ENCODE results near the gene STOX1.
"Not testable (repeated sequence)": the region's sequence is repeated elsewhere in the genome, so short reads cannot be mapped to it uniquely, and the experiment has no call there.

The STOX1 gene

DNA sequence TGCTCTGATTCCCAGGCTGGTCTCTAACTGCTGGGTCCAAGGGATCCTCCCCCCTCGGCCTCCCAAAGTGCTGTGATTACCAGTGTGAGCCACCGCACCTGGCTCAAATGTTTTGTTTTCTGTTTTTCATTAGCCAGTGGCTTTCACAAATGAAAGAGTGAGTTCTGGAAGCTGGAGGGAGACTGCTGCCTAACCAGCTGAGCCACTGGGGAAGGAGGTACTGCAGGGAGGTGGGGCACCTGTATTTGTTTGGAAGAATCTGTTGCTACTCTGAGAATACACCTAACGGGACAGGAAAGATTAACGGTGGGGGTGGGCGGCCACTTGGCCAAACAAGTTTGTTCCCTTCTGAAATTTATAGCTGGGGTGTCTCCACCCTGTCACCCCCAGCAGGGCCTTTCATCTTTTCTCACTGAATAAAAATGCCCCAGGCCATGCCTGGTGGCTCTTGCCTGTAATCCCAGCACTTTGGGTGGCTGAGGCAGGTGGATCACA, 4.7 kb downstream of the STOX1 start:
- no peak for DNase-seq

DNA sequence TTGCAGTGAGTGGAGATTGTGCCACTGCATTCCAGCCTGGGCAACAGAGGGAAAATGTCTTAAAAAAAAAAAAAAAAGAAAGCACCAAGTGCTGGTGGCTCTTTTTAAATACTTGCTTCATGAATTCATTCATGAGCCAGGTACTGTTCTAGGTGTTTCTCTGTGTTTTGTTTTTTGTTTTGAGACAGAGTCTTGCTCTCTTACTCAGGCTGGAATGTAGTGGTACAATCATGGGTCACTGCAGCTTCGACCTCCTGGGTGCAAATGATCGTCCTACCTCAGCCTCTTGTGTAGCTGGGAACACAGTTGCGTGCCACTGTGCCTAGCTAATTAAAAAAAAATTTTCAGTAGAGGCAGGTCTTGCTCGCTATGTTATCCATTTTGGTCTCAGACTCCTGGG, 5.3 kb downstream of the STOX1 start:
- no peak for DNase-seq

DNA sequence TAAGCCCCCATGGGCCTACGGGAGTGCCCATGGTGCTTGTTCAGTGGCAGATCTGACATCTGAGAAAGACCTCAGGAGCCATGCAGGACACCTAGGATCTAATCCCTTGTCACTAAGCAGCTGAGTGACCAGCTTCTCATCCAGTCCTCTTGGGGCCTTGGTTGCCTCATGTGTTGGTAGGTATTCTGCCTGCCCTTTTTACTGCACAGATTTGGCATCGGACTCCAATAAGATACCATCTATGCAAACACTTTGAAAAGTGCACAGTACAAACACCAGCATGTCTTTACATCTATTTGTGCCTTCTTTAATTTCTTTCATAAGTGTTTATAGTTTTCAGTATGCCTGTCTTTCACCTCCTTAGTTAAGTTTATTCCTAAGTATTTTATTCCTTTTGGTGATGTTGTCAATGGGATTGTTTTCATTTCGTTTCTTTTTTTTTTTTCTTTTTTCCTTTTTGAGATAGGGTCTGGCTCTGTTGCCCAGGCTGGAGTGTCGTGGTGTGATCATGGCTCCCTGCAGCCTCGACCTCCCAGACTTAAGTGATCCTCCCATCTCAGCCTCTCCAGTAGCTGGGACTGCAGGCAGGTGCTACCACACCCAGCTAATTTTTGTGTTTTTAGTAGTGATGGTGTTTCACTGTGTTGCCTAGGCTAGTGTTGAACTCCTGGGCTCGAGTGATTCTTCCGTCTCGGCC, 10.4 kb downstream of the STOX1 start:
- DNase-seq, result no peak

- not testable (repeated sequence) for DNase-seq
These were observed 13.3 kb downstream of the STOX1 start for GRCh38 chr10:68840650-68841049.

DNA sequence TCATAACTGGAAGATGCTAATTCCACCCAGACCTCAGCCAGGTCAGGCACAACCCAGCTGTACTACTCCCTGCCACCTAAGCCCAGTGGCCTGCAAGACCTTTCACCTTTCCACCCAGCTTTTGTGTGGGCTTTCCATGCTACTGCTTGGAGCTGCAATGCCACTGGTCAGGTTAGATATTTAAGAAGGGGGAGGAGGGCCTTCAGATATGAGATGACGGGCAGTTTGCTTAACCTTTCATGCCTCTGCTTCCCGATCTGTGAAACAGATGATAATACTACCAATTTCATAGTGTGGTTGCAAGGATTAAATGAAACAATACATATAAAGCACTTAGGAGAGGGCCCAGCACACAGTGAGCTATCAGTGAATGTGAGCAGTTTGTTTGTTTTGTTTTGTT, 20.9 kb downstream of the STOX1 start:
- no peak for DNase-seq

DNA sequence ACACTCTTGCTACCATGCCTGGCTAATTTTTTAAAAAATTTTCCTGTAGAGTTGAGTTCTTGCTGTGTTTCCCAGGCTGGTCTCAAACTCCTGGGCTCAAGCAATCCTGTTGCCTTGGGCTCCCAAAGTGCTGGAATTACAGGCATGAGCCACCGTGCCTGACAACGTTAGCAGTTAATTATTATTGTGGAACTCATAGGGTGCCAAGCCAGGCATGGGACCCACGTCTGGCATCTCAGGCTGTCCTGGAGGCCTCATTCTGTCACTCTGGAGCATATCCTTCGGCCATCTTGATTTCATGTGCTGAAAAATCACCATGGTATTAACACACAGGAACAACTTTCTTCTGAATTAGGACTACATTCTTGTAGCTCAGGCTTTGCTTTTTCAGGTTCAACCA, 21.5 kb downstream of the STOX1 start:
- DNase-seq, result no peak

- DNase-seq, result no peak
These were observed 29.0 kb downstream of the STOX1 start for GRCh38 chr10:68856352-68856751.

GRCh38 chr10:68857005-68857404, 29.7 kb downstream of the STOX1 start:
- DNase-seq, result no peak

DNA sequence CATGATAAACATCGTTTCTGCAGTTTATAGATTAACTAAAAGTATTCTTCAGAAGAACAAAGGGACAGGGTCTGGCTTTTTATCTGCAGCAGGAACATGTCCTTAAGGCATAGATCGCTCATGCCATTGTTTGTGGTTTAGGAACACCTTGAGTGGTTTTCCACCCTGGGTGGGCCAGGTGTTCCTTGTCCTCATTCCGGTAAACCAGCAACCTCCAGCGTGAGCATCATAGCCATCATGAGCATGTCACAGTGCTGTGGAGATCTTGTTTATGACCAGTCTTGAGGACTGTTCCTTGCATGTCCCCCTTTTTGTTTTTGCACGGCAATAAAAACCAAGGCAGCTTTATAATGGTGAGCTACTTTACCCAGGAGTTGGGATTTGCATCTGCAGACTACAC, 33.9 kb downstream of the STOX1 start:
- no peak for DNase-seq

GRCh38 chr10:68864611-68865010, 37.3 kb downstream of the STOX1 start:
- DNase-seq, result no peak

DNA sequence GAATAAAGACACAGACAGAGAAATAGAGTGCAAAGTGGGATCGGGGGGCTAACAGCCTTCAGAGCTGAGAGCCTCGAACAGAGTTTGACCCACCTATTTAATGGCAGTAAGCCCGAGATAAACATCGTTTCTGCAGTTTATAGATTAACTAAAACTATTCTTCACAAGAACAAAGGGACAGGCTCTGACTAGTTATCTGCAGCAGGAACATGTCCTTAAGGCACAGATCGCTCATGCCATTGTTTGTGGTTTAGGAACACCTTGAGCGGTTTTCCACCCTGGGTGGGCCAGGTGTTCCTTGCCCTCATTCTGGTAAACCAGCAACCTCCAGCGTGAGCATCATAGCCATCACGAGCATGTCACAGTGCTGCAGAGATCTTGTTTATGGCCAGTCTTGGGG, 40.8 kb downstream of the STOX1 start:
- not testable (repeated sequence) for DNase-seq

DNA sequence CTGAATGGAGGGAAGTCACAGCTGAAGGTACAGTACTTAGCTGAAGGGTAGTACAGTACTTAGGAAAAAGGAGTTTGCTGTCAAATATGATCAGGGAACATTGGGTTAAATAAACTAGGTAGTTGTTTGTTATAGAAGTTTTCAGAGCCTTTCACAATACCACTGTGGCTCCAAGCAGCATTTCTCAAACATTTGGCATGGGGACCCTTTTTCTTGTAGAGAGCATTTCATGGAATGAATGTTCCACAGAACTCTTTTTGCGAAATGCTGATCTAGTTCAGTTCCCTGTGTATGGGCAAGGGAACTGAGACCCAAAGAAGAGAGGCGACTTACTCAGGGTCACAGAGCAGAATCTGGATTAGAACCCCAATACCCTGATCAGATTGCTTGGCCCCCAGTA, 42.3 kb downstream of the STOX1 start:
- DNase-seq, result no peak

GRCh38 chr10:68870061-68870460, 42.7 kb downstream of the STOX1 start:
- no peak for DNase-seq

DNA sequence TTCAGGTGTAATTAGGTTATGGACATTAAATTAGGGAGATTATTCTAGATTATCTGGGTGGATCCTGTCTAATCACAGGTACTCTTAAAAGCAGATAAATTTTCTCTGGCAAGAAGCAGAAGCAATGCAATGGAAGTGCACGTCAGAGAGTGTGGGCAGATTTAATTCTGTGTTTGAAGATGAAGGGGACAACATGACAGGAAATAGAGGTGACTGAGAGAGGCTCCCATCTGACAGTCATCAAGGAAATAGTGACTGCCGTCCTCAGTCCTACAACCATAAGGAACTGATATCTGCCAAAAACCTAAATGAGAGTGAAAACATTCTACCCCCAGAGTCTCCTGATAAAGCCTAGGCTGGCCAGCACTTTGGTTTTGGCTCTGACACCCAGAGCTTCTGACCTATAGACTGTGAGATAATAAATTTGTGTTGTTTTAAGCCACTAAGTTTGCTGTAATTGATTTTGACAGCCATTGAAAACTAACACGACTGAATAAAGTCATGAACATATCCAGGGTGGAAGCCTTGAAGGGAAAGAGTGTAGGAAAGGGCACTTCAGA, 43.3 kb downstream of the STOX1 start:
- peak; percentile 1 for DNase-seq

- DNase-seq, result no peak
These were observed 43.9 kb downstream of the STOX1 start for GRCh38 chr10:68871105-68871711.

GRCh38 chr10:68871731-68872342, 44.5 kb downstream of the STOX1 start:
- no peak for DNase-seq

DNA sequence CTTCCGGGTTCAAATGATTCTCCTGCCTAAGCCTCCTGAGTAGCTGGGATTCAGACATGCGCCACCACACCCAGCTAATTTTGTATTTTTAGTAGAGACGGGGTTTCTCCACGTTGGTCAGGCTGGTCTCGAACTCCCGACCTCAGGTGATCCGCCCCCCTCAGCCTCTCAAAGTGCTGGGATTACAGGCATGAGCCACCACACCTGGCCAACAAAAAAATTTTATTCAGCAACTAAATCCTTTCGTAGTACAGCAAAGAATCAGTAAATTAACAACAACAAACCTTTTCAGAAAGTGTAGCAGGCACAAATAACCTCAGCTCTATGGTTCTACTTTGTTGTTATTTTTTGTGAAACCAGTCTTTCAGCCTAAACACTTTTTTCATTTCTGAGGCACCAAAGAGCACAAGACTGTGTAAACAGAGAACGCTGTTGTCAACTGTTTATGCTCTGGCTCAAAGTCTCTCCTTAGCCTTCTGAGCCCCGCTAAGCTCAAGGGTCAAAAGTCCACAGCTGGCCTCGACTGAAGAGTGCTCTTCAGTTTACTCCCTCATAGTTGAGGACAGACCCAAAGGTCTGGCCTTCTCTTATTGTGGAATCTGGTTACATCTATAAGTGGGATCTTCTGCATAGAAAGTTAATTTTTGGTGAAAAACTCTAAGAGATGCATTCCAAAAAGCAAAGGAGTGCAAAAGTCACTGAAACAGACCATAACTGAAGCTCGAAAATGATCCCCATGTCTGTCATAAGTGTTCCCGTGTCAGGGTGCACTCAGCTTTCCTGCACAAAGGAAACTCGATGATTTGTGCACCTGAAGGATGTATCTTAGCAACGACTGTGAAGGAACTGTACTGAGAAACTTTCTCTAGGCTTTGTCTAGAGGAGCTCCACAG, 49.2 kb downstream of the STOX1 start:
- DNase-seq, result no peak

DNA sequence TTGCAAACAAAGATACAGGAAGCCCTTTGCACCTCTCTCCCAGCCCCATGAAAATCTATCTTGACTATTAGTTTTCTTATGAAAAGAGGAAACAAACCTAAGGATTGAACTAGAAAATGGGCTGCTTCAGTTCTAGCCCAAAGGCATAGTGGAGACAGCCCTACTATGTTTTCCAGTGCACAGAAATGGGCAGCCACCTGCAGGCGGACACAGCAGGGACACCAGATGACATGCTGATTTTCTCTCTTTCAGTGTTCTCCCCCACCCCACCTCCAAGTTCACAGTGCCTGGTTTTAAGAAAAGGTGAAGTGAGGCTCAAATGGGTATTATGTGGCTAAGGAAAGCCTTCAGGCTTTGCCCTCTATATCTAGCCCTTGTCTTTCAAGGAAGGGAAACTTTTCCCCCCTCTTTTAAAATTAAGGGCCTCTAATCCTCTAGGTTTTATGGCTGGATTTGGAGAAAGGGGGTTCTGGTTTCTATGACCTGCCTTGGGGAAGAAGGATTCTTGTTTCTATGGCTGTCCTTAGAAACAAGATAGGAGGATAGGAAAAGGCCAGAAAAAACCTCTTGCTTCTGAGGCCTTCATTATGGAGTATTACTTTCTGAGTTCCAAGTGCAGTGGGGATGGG, 50.3 kb downstream of the STOX1 start:
- no peak for DNase-seq

DNA sequence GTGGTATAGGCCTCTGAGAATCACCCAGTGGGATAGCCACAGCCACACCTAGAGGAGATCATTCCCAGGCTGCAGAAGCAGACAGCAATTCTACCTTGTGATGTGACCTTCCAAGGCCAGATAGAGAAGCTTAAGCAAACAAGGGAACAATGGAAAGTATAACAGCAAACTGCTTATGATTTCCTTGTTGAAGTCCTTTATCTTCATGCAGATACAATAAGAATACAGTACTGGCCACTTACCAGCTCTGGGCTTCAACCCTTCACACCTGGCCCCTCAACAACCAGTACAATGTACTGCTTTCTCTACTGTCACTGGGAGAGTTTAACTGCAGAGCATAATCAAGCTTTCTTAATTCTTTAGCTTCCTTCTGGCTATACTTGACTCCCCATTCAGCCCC, 51.2 kb downstream of the STOX1 start:
- DNase-seq, result no peak

GRCh38 chr10:68879628-68880027, 52.3 kb downstream of the STOX1 start:
- DNase-seq, result no peak

DNA sequence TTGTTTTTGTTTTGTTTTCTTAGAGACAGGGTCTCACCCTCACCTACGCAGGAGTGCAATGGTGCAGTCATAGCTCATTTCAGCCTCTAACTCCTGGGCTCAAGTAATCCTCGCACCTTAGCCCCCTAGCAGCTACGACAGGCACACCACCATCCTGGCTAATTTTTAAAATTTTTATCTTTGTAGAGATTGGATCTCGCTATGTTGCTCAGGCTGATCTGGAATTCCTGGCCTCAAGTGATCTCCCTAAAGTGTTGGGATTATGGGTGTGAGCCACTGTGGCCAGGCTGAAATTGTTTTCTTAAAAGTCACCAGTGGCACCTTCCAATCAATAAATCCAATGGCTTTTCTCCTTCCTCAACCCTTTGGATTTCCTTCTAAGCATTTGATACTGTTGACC, 52.9 kb downstream of the STOX1 start:
- DNase-seq, result no peak

GRCh38 chr10:68895041-68895440, 67.7 kb downstream of the STOX1 start:
- no peak for DNase-seq
